Tibial nerve (tissue), 4 donors: Measurements from ENCODE around the gene STON1.

Experiments
- EP300 ChIP-seq, 2 donors: sonication (generic); formaldehyde crosslinking; IDR thresholded peaks; one replicate each; pipeline ENCODE4 v1.6.1; 2017; ENCODE audit warnings: antibody characterized with exemption in 2 of 2, mild to moderate bottlenecking in 1 of 2
- POLR2A ChIP-seq, 2 donors: fragments of 450-650 bp; IDR thresholded peaks; one replicate each; pipeline ENCODE4 v1.6.1; 2017; ENCODE audit warnings: antibody characterized with exemption in 2 of 2, mild to moderate bottlenecking in 2 of 2, moderate library complexity in 2 of 2
- TF ChIP-seq, protein P1 (sequence below), 5 experiments: fragments of 200-600 bp in 3 of 5; fragments of 450-650 bp in 2 of 5; sonication (generic) in 3 of 5; IDR thresholded peaks; one replicate each; pipeline ENCODE4 v1.5.1; 2016 to 2019; ENCODE audit warnings: antibody characterized with exemption in 5 of 5, mild to moderate bottlenecking in 3 of 5, moderate library complexity in 2 of 5

DNA sequence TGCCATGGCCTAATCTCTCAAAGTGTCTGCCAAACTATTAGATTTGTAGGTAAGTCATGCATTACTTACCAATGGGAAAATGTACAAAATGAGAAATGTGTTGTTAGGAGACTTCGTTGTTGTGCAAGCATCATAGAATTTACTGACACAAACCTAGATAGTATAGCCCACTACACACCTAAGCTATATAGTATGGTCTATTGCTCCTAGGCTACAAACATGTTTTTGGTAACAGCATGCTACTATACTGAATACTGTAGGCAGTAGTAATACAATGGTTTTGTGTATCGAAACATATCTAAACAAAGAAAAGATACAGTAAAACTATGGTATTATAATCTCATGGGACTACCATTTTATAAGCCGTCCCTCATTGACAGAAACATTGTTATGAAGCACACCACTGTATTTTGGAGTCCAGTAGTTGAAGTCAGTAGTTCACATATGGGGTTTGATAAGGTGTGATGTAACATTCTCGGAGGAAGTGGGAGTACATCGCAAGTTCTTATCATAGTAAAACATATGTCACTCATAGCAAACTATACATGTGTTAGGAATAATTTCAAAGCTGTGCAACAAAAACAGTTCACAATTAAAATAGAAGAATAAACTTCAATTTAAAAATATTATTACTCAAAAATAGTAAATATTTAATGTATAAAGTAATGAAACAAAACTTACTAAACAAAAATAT is 75.7 kb downstream of the STON1 start:
- TF ChIP-seq, protein P1, sequence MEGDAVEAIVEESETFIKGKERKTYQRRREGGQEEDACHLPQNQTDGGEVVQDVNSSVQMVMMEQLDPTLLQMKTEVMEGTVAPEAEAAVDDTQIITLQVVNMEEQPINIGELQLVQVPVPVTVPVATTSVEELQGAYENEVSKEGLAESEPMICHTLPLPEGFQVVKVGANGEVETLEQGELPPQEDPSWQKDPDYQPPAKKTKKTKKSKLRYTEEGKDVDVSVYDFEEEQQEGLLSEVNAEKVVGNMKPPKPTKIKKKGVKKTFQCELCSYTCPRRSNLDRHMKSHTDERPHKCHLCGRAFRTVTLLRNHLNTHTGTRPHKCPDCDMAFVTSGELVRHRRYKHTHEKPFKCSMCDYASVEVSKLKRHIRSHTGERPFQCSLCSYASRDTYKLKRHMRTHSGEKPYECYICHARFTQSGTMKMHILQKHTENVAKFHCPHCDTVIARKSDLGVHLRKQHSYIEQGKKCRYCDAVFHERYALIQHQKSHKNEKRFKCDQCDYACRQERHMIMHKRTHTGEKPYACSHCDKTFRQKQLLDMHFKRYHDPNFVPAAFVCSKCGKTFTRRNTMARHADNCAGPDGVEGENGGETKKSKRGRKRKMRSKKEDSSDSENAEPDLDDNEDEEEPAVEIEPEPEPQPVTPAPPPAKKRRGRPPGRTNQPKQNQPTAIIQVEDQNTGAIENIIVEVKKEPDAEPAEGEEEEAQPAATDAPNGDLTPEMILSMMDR (IDR thresholded peaks at IDR 0.05), result no peak
- TF ChIP-seq POLR2A (IDR thresholded peaks at IDR 0.05) (no peak), EP300 (IDR thresholded peaks at IDR 0.05) (no peak)
